HL-60 (cell line): ENCODE results near the gene CCDC83.

ENCODE experiments used
- POLR2AphosphoS5 ChIP-seq: IDR thresholded peaks from 2 replicates; pipeline ENCODE4 v1.6.1; 2012; ENCODE audit warnings: low read depth
- REST ChIP-seq: IDR thresholded peaks from 2 replicates; pipeline ENCODE4 v1.6.1; 2012; ENCODE audit warnings: low read depth; ENCODE audit not compliant: insufficient replicate concordance
- TF ChIP-seq, protein P1 (sequence below): IDR thresholded peaks from one replicate; pipeline ENCODE4 v1.5.1; 2011; ENCODE audit warnings: low read length, control low read depth, inconsistent platforms; ENCODE audit not compliant: insufficient read depth

- TF ChIP-seq, protein P1, sequence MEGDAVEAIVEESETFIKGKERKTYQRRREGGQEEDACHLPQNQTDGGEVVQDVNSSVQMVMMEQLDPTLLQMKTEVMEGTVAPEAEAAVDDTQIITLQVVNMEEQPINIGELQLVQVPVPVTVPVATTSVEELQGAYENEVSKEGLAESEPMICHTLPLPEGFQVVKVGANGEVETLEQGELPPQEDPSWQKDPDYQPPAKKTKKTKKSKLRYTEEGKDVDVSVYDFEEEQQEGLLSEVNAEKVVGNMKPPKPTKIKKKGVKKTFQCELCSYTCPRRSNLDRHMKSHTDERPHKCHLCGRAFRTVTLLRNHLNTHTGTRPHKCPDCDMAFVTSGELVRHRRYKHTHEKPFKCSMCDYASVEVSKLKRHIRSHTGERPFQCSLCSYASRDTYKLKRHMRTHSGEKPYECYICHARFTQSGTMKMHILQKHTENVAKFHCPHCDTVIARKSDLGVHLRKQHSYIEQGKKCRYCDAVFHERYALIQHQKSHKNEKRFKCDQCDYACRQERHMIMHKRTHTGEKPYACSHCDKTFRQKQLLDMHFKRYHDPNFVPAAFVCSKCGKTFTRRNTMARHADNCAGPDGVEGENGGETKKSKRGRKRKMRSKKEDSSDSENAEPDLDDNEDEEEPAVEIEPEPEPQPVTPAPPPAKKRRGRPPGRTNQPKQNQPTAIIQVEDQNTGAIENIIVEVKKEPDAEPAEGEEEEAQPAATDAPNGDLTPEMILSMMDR = no peak
- TF ChIP-seq REST = no peak
- no peak for TF ChIP-seq POLR2AphosphoS5
Measured at GRCh38 chr11:85843929-85844328, 11.3 kb upstream of the CCDC83 start.
